Measurements from ENCODE around the gene DHRSX. TPM values are rescaled to one million over a fixed set of nuclear protein-coding genes. Genes with fewer than 3 reads are reported as not detected.
"Not testable (repeated sequence)": the region's sequence is repeated elsewhere in the genome, so short reads cannot be mapped to it uniquely, and the experiment has no call there.

DHRSX gene
- total and polyA plus RNA-seq, 2 donors (not counting 1 experiment from before 2014, with no cell fraction given): 23.7 to 25.6 TPM

DNA sequence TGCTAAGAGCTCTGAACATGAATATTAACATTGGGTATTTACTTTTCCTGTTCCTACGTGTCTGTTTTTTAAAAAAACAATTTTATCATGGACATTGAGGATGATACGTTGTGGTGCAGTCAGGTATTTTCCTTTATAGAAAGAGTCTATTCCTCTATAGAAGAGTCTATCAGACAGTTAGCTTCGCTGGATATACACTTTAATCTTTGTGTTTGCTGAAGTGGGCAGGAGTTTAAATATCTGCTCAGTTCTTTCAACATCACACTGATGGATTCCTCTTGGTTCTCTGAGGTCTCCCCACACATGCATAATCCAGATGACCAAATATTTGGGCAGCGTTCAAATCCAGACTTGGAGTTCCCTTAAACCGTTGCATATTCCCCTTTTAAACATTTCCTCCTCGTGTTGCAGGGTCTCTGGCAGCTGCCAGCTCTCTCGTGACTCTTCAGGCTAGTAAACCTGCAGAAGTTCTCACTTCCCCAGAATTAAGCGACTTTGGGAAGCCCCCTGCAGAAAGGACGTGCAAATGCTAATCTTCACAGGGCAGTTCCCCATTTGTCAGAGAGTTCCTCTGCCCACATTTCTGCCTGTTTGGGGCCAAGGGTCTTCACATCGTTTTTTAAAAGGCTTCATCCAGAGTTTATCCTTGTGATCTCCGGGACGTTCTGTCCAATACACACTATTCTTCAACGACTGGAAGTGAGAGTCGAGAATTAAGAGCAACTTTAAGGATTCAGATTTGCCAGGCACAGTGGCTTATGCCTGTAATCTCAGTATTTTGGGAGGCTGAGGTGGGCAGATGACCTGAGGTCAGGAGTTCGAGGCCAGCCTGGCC lies 20.5 kb upstream of the DHRSX start:
- TF ChIP-seq EZH2 (IDR thresholded peaks at IDR 0.05; ENCODE audit: low read length, missing control alignments): no peak
- TF ChIP-seq, protein P1, sequence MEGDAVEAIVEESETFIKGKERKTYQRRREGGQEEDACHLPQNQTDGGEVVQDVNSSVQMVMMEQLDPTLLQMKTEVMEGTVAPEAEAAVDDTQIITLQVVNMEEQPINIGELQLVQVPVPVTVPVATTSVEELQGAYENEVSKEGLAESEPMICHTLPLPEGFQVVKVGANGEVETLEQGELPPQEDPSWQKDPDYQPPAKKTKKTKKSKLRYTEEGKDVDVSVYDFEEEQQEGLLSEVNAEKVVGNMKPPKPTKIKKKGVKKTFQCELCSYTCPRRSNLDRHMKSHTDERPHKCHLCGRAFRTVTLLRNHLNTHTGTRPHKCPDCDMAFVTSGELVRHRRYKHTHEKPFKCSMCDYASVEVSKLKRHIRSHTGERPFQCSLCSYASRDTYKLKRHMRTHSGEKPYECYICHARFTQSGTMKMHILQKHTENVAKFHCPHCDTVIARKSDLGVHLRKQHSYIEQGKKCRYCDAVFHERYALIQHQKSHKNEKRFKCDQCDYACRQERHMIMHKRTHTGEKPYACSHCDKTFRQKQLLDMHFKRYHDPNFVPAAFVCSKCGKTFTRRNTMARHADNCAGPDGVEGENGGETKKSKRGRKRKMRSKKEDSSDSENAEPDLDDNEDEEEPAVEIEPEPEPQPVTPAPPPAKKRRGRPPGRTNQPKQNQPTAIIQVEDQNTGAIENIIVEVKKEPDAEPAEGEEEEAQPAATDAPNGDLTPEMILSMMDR (conservative IDR thresholded peaks at IDR 0.05 in 1 of 2, IDR thresholded peaks at IDR 0.05 in 1 of 2; ENCODE audit: low read depth in 1 of 2, low read length in 2 of 2): no peak
- Histone ChIP-seq H3K9ac (ENCODE audit: insufficient read depth, low read length) (no peak overlapping the region), H3K4me1 (ENCODE audit: control insufficient read depth, extremely low read depth, insufficient read depth, low read length) (no peaks in the 10 kb centered on the region), H3K79me2 (ENCODE audit: control insufficient read depth, insufficient read depth, low read length) (no peaks in the 10 kb centered on the region), H2AFZ (ENCODE audit: low read length) (no peak overlapping the region), H4K20me1 (ENCODE audit: control insufficient read depth, extremely low read depth, insufficient read depth, low read length) (no peaks in the 10 kb centered on the region), H3K4me2 (ENCODE audit: extremely low read depth, insufficient read depth, low read length) (no peak overlapping the region), H3K27me3 (ENCODE audit: control insufficient read depth, insufficient read depth, low read length) (no peaks in the 10 kb centered on the region), H3K4me3 (replicated peaks in 1 of 4; ENCODE audit: control extremely low read depth in 1 of 4, insufficient read depth in 1 of 4, low read depth in 3 of 4, low read length in 4 of 4) (no peak overlapping the region), H3K9me3 (ENCODE audit: control insufficient read depth, insufficient read depth, low read depth, low read length) (no peaks in the 10 kb centered on the region), H3K27ac (ENCODE audit: insufficient read depth, low read length) (no peak overlapping the region), H3K36me3 (ENCODE audit: control insufficient read depth, insufficient read depth, low read length) (no peaks in the 10 kb centered on the region)
- DNase-seq (ENCODE audit: low read depth in 2 of 2): no peak

GRCh38 chrX:2520539-2520938 lies 19.8 kb upstream of the DHRSX start:
- H3K79me2 ChIP-seq (ENCODE audit: control insufficient read depth, insufficient read depth, low read length): no peaks in the 10 kb centered on the region
- no peak overlapping the region for H3K4me3 ChIP-seq (replicated peaks in 1 of 4; ENCODE audit: control extremely low read depth in 1 of 4, insufficient read depth in 1 of 4, low read depth in 3 of 4, low read length in 4 of 4)
- no peak overlapping the region for H2AFZ ChIP-seq (ENCODE audit: low read length)
- no peaks in the 10 kb centered on the region for H4K20me1 ChIP-seq (ENCODE audit: control insufficient read depth, extremely low read depth, insufficient read depth, low read length)
- H3K4me2 ChIP-seq (ENCODE audit: extremely low read depth, insufficient read depth, low read length): no peak overlapping the region
- no peaks in the 10 kb centered on the region for H3K27me3 ChIP-seq (ENCODE audit: control insufficient read depth, insufficient read depth, low read length)
- H3K27ac ChIP-seq (ENCODE audit: insufficient read depth, low read length): no peak overlapping the region
- TF ChIP-seq, protein P1 (conservative IDR thresholded peaks at IDR 0.05 in 1 of 2, IDR thresholded peaks at IDR 0.05 in 1 of 2; ENCODE audit: low read depth in 1 of 2, low read length in 2 of 2): no peak
- TF ChIP-seq EZH2 (IDR thresholded peaks at IDR 0.05; ENCODE audit: low read length, missing control alignments): no peak
- no peaks in the 10 kb centered on the region for H3K4me1 ChIP-seq (ENCODE audit: control insufficient read depth, extremely low read depth, insufficient read depth, low read length)
- no peaks in the 10 kb centered on the region for H3K36me3 ChIP-seq (ENCODE audit: control insufficient read depth, insufficient read depth, low read length)
- DNase-seq (ENCODE audit: low read depth in 2 of 2): no peak
- H3K9ac ChIP-seq (ENCODE audit: insufficient read depth, low read length): no peak overlapping the region
- no peaks in the 10 kb centered on the region for H3K9me3 ChIP-seq (ENCODE audit: control insufficient read depth, insufficient read depth, low read depth, low read length)

GRCh38 chrX:2519638-2520037 lies 18.9 kb upstream of the DHRSX start:
- not testable (repeated sequence) for H3K27me3 ChIP-seq (ENCODE audit: control insufficient read depth, insufficient read depth, low read length); H3K79me2 ChIP-seq (ENCODE audit: control insufficient read depth, insufficient read depth, low read length); DNase-seq (ENCODE audit: low read depth in 2 of 2); H3K36me3 ChIP-seq (ENCODE audit: control insufficient read depth, insufficient read depth, low read length); H4K20me1 ChIP-seq (ENCODE audit: control insufficient read depth, extremely low read depth, insufficient read depth, low read length); H2AFZ ChIP-seq (ENCODE audit: low read length); H3K9me3 ChIP-seq (ENCODE audit: control insufficient read depth, insufficient read depth, low read depth, low read length); H3K4me3 ChIP-seq (replicated peaks in 1 of 4; ENCODE audit: control extremely low read depth in 1 of 4, insufficient read depth in 1 of 4, low read depth in 3 of 4, low read length in 4 of 4); H3K27ac ChIP-seq (ENCODE audit: insufficient read depth, low read length); H3K4me2 ChIP-seq (ENCODE audit: extremely low read depth, insufficient read depth, low read length); H3K4me1 ChIP-seq (ENCODE audit: control insufficient read depth, extremely low read depth, insufficient read depth, low read length); H3K9ac ChIP-seq (ENCODE audit: insufficient read depth, low read length)
